ENCODE results near the gene TWIST2.

The TWIST2 gene

DNA sequence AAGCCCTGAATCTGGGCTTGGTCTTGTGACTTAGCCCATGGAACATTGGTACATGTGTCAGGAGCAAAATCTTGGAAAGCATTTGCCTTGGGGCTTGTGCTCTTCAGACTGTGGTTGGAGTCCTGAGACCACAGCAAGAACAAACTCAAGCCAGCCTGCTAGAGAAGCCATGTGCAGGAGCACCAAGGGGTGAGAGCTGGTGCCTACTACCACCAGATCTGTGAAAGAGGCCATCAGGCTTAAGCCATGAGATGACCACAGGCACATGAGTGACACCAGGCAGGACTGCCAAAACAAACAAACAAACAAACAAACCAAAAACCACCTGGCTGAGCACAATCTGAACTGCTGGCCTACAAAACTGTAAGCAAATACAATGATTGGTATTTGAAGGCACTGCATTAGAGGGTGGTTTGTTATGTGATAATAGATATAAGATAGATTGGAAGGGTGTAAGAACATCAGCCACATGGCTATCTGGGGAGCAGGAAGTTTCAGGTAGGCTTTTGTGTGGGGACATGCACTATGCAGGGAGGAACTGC is 9.0 kb upstream of the TWIST2 start:
- no peak for DNase-seq (ENCODE audit: low read depth)

DNA sequence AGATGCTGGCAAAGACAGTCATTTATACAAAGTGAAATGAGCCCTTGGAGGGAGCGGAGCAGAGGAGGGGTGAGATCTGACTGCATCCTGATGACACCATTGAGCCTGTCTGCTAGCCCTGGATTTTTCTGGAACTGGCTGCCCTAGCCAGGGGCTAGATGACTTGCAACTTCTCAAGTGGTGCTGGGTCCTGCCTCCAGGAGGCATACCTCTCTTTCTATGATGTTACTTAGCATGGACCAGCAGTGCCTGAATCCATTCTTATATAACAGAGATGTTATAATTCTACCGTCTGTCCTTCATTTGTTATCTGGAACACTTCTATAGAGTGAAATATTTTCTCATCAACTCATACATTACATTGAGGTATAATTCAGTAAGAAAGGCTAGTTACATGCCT is 8.5 kb upstream of the TWIST2 start:
- no peak for DNase-seq (ENCODE audit: low read depth)

DNA sequence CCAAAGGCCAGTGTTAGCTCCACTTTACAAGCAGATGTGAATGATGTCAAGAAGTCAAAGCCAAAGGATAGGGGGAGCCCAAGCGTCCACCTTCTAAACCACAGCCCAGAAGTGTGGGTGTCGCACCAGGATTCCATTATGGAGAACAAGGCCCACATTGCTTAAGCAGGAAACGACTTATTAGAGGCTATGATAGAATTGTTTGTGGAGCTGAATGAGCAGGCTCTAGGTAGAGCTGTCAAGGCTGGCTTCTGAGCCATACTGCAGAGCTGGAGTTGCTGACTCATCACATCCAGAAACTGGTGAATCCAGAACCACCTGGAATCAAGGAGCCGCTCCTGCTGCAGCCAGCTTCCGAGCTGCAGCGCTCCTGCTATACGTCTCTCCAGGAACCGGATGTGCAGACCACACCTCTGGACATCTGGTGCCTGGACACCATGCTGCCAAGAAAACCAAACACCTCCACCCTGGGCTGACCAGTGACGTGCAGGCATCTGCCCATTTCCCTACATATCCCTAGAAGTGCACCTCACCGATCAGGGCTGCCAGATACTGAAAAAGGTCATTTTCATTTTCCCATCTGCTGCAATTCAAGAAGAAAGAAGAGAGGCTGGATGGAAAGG is 6.2 kb upstream of the TWIST2 start:
- no peak for DNase-seq (ENCODE audit: low read depth)

DNA sequence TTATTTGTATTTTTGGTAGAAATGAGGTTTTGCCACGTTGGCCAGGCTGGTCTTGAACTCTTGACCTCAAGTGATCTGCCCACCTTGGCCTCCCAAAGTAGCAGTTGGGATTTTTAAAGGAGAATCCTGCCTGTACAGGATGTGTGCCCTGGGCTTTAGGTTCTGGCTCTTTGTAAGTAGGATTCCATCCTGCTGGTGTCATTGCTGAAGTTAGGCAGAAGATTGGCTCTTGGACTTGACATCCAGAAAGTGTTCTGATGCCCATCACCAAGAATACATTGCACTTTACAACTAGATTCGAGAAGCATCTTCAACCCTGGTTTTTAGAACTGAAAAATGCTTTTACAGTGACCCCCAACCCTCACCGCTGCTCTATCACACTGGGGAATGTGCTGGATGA is 4.4 kb upstream of the TWIST2 start:
- no peak for DNase-seq (ENCODE audit: low read depth)

DNA sequence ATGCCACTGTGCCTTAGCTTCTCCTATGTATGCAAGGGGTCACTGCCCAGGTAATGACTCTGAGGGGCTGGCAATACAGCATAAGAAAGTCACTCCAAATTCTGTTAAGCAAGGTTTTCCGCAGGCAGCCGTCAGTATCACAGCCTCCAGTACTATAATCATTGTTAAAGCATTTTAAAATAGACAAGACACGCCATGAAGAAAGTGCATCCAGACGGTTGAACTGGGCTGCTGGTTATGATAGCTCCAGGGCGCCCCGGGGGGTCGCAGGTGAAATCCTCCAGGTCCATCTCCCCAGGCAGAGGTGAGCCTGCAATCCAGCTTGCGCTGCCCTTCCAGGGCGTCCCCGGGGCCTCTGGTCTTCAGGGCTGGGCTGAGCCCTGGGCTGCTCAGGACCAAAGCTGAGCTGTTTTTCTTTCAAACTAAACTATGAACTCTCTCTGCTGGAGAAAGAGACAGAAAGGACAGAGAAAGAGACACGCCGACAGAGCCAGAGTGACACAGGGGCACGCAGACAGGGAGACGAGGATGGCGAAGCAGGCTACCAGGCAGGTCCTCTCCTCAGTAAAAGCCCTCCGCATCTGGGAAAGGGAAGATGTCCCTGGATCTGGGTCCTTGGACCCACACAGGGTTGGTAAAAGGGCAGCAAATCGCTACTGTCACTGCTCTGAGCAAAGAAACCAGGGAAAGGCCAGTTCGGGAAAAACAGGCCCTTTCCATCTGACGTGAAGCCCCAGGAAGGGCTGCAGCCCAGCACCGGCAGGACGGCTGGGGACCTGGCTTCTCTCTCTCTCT is 2.1 kb upstream of the TWIST2 start:
- DNase-seq (ENCODE audit: low read depth): no peak

DNA sequence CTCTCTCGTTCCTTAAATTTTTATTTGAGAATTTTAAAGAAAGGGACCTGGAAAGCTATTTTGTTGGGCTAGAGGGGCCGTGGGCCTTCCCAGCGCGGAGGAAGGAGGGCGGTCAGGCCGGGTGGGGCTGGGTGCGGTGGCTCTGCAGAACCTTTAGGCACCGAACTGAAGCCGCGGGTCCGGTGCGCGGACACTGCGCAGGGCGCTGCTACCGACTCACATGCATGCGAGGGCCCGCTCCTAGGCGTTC is 1.6 kb upstream of the TWIST2 start:
- no peak for DNase-seq (ENCODE audit: low read depth)

DNA sequence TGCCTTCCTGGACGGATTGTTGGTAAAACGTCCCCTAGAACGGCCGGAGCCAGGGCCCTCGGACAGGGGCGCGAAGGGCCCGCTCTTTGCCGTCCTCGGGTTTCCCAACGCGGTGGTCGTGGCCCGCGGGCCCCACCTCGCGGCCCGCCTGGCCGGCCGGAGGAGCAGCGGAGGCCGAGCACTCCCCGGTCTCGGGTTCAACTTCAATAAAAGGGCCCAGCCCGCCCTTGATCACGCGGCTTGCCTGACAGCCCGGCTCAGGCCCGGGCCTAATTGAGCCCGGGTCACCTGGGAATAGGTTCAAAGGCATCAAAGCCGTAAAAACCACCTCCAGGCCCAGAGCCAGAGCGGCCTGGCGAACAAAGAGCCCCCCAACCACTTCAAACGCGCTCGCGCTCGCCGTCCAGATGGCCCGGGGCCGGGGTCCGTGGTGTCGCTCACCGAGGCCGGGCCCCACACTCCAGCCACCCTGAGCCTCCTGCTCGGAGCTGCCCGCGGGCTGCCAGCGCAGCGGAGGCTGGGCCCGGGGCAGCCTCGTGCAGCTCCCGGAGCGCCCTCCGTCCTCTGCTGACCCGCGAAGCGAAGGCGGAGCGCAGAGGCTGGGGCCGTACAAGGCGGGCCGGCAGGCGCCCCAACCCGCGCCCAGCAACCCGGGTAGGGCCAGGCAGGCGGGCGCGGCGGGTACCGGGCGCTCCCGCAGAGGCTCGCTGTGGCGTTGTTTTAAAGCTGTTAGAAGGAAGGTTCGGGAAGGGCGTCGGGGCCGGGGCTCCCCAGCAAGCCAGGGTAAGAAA is 1.1 kb upstream of the TWIST2 start:
- DNase-seq (ENCODE audit: low read depth): no peak

DNA sequence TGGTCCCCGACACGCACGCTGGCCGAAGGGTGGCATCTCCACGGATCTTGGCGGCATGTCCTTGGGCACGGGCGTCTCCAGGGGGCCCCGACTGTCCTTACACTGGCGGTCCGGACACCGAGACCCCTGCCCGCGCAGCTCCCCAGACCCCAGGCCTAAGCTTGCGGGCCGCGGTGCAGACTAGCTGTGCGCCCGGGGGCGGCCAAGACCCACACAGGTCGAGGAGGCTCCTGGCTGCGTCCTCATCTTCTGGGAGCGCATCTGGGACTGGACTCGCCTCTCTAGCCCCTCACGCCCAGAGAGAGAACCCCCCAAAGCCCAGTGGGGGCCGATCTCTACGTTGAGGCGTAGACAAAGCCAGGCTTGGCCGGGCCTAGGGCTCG is 475 bp upstream of the TWIST2 start:
- DNase-seq (ENCODE audit: low read depth): no peak

DNA sequence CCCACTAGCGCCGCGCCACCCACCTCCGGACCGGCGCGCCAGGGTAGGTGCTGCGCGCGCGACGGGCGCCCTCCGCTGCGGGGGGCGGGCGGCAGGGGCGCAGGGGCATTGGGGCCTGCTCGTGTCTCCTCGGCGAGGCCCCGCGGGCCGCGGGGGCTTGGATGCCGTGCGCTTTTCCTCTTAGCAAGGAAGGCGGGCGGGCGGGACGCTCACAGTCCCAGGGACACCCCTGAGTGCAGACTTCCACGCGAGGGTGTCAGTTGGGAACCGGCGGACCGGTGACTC is 748 bp downstream of the TWIST2 start:
- no peak for DNase-seq (ENCODE audit: low read depth)

DNA sequence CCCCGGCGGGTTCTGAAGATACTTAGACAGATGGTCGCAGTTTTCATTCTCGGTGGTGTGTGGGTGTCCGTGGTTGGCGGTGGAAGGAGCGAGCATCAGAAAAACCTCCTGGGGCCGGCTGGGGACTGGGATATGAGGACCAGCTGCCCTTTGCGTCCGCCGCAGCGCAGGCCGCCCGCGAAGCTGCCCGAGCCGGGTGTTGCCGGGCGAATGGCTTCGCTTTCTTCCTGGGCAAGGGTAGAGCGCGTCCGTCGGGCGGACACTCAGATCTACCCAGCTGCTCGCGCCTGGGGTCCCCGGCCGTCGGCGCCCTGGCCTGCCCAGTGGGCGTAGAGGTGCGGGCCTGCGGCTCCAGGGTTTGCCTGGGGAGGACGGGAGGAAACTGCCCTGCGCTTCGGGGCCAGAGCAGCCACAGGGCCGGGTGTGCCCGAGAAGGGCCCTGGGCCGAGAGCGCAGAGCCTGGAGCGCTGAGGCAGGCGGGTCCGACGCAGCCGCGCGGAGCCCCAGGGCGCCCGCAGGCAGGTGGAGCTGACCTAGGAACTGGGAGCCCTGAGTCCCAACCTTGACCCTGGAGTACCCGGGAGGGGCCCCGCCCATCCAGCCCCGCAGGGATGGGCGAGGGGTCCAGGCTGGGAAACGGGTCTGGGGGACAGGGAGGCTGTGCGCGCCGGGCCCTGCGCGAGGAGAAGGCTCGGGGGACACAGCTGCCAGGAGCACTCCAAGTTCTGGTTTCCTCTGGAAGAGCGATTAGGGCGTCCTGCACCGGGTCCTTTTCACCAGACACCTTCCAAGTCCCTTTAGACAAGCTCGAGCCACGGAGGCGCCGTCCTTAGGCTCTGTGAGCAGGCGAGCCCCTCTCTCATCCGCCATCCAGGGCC is 1.3 kb downstream of the TWIST2 start:
- no peak for DNase-seq (ENCODE audit: low read depth)

DNA sequence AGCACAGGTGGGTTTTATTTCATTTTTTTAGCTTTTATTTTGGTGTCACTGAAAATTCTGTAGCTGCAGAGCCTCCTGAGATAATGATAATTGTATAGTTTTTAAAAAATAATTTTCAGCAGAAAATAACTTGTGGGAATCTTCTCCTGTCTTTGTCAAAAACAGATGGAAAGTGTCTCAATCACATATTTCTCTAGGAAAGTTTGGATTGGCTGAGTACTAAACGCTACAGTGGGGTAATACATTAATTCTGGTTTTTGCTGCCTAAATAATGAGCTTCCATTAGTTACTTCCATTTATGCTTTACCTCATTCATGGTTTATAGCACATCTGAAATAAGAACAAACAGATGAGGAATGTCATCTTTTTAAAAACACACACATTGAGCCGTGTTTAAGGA is 2.2 kb downstream of the TWIST2 start:
- no peak for DNase-seq (ENCODE audit: low read depth)

DNA sequence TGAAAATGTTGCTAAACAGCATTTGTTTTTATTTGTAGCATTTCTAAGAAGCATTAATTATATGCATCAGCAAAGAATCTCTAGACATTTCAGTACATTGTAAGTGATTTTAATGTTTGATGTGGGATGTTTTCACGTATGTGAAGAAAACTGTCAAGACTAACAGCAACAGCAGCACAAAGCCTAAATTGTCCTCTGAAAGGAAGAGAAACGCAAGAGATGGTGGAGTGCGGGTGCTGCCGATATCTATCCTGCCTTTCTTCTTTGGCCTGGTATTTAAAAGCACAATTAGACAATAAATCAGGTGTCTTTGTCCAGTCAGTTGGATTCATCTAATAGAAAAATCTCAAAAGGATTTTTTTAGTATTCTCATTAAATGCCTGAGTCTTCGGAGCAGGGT is 3.1 kb downstream of the TWIST2 start:
- no peak for DNase-seq (ENCODE audit: low read depth)

DNA sequence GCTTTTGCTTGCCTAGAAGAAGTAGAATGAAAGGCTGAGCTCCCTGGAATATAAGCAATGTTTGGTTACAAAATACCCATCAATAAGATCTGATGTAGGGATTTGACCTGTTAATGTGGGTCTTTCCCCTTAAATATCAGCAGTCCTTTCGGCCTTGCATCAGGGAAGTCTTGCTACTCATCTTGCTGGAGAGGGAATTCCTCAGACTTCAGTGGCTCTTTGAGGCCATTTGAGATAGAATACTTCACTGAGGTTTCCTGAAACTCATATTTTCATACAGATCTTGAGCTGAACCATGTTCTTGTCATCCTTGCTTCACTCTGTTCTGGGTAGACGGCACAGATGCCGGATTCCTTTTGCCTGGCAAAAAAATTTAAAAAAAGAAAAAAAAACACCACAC is 3.9 kb downstream of the TWIST2 start:
- no peak for DNase-seq (ENCODE audit: low read depth)

DNA sequence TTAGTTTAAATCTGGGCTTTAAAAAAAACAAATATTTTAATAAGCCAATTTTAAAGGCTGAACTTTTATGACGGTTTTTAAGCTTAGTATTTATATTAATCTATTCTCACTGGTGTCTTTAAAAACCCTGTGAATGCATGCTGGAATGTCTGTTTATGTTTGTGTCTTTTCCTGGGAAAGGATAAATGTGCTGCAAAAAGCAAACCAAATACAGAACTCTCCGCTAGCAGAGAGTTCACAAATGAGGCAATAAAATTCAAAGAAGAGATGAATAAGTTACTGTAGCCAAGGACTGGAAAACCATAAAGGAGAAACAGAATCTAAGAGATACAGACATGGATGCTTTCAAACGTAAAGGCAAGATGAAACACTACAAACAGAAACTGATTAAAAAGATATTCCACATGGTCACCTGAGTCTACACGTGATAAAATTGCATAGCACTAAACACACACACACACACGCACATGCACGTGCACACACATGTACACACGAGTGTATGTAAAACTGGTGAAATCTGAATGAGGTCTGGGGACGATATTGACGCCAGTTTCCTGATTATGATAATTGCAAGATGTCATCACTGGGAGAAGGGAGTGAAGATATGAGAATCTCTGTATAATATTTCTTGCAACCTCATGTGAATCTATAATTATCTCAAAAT is 4.5 kb downstream of the TWIST2 start:
- no peak for DNase-seq (ENCODE audit: low read depth)

DNA sequence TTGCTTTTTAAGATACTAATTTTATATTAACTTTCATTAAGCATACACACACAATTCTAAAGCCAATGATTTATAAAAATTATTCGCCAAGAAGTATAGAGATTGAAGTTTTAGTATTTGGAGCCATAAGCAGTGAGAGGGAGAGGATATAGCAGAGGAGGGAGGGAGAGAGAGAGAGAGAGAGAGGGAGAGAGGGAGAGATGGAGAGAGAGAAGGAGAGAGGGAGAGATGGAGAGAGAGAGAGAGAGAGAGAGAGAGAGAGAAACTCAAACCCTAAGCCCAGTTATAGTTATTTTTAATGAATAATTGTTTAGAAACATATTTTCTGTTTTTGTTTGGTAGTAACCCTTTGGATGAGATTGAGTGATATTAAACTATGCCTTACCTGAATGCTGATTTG is 5.3 kb downstream of the TWIST2 start:
- no peak for DNase-seq (ENCODE audit: low read depth)

DNA sequence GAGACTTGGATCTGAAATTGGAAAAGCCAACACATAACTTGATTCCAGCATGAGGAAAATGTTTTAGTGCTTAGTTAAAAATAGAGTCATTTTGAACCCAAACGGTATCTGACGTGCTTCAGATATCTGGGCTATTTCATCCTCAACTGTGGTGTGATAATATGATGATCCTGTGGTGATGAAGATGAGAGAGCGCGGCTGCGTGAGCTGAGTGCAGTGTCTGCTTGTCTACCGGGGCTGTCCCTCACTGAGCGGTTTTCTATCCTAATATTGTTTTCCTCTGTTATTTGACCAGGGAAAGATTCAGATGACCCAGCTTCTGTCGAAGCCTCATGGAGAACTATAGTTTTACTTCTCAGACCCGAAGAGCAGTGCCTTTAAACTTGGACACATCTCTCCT is 5.8 kb downstream of the TWIST2 start:
- no peak for DNase-seq (ENCODE audit: low read depth)

DNA sequence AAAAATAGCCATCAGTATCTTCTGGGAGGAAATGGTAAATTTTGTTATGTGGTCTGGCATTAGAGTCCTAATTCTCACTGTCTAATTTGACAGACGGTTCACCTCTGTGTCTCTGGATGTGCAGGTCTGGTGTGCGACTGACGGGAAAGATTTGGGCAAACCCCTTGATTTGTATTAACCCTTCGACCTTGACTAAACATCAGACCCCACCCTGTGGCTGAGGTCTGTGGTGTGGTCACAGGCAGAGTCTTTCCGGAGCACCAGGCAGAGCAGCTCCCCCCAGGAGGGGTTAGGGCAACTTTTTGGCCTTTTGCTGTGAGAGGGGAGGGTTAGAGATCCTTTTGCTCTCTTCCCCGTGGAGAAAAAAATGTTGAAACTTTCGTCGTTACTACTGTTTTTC is 6.4 kb downstream of the TWIST2 start:
- no peak for DNase-seq (ENCODE audit: low read depth)

DNA sequence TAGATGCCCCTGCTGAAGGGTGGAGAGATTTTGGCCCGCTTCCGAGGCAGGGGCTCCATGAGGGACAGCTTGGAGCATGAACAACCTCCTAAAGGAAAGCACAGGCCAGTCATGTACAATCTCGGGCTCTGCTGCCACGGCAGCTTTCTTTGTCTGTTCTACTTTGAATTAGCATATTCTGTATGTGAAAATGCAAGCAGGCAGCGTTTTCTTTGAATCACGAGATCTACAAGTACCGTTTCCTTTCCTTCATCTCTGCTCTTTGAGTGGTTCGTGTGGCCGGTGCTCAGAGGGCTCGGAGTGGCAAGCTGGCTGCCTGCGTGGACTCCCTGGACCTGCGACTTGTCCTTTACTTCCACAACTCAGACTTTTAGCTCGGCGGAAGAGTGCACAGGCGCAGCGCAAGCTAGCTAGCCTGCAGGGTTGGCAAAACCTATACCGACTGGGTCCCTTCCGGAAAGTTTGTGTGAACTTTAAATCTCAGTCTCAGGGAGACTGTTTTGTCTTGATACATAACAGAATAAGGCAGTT is 6.9 kb downstream of the TWIST2 start:
- no peak for DNase-seq (ENCODE audit: low read depth)

DNA sequence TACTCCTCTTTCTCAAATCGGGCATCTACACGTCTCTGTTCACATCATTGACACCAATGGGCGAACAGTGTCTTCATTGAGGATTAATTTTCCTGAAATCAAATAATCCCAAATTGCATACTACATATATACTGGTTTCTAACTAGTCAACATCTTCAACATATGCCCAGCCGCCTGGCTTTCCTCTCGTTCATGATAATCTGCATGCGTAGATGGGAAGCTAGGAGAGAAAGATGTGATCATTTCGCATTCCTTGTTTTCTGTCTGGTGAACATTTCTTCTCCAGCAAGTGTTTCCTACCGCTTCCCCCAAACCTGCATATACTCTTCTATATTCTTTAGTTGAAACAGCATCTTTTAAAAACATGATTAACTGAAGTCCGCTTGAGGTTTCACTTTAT is 7.4 kb downstream of the TWIST2 start:
- DNase-seq (ENCODE audit: low read depth): no peak

DNA sequence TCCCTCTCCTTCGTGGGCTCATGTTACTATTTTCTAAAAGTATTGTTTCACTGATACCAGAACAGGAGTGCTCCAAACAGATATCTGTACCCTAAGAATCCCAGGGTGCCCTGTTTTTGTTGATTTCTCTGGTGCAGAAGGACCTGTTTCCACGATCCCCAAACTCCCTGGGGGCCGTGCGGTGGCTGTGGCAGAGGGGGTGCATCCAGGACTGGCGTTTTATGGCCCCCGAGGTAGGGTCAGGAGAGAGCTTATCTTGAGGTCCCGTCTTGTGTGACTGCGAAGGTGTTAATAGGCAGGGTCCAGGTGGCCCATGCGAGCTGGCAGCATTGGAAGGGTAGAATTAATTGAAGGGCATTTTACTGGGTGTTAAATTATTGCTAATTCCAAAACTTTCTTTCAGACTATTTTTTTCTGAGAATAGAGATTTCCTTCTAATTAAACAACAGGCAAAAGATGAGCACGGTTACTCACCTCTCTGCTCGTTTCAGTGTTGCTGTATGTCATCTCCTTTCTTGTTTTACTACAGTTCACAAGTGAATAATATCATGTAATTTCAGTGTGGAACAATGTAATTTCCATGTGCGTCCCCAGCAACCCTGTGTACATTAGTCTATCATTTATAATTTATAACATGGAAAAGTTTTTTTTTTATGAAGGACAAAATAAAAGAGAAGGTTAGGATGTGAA is 8.2 kb downstream of the TWIST2 start:
- no peak for DNase-seq (ENCODE audit: low read depth)
